H1 (cell line): ENCODE results near the gene SMAD1. TPM values are rescaled to one million over a fixed set of nuclear protein-coding genes. Genes with fewer than 3 reads are reported as not detected.

Experiments
- BACH1 ChIP-seq: IDR thresholded peaks from 2 replicates; pipeline ENCODE4 v1.6.1; 2012; ENCODE audit warnings: low read length, improper control_type of control experiment
- EZH2 ChIP-seq: fragments of 200-600 bp; sonication (generic); IDR thresholded peaks from 2 replicates; pipeline ENCODE4 v1.7.1; 2012; ENCODE audit warnings: low read depth, mild to moderate bottlenecking, moderate library complexity, low read length, inconsistent platforms; ENCODE audit not compliant: severe bottlenecking
- HDAC2 ChIP-seq, 2 experiments: fragments of 300-600 bp in 1 of 2; sonication (generic) in 1 of 2; IDR thresholded peaks; 2 replicates each; pipeline ENCODE4 v1.6.1; 2011 to 2012; ENCODE audit warnings: low read depth in 2 of 2, low read length in 2 of 2, mild to moderate bottlenecking in 2 of 2, moderate library complexity in 2 of 2, borderline replicate concordance in 1 of 2, inconsistent platforms in 1 of 2
- HDAC6 ChIP-seq: IDR thresholded peaks from one replicate; pipeline ENCODE4 v1.7.1; 2012; ENCODE audit warnings: low read depth, mild to moderate bottlenecking, inconsistent platforms, low read length, moderate library complexity
- KDM4A ChIP-seq: IDR thresholded peaks from one replicate; pipeline ENCODE4 v1.7.1; 2012; ENCODE audit warnings: low read depth, mild to moderate bottlenecking, moderate library complexity, low read length, inconsistent platforms; ENCODE audit not compliant: severe bottlenecking
- TEAD4 ChIP-seq: IDR thresholded peaks from 2 replicates; pipeline ENCODE4 v1.6.1; 2012; ENCODE audit warnings: low read depth, low read length, inconsistent platforms, mixed read lengths
- USF2 ChIP-seq: IDR thresholded peaks from 2 replicates; pipeline ENCODE4 v1.6.1; 2011; ENCODE audit warnings: low read length, improper control_type of control experiment
- ZNF274 ChIP-seq: IDR thresholded peaks from 2 replicates; pipeline ENCODE4 v1.7.0; 2012; ENCODE audit warnings: low read length, borderline replicate concordance; ENCODE audit errors: extremely low read depth
- polyA plus RNA-seq, 7 experiments: library from polyadenylated mRNA; depleted of rRNA in 3 of 7; stranded (reverse) in 5 of 7; unstranded in 2 of 7; fragments of >200 nt in 5 of 7; fragments of 200-250 nt in 2 of 7; gene quantifications; 1 replicate in 5 of 7; 2 replicates in 1 of 7; 4 replicates in 1 of 7; pipeline versions ENCODE4 v1.2.1 to v1.2.3, GENCODE V29; 2011 to 2013; ENCODE audit warnings: missing spikeins in 2 of 7, mixed read lengths in 2 of 7
- total RNA-seq: library from RNA; stranded (reverse); fragmentation: NEBNext Ultra II Directional; extraction: Animal tissue kit (Norgen Biotek cat#: 25700); gene quantifications from 2 replicates; pipeline ENCODE4 v1.2.1, GENCODE V29; 2021
- TF ChIP-seq, protein P1 (sequence below): fragments of 300-600 bp; sonication (generic); IDR thresholded peaks from 2 replicates; pipeline ENCODE4 v1.7.1; 2012; ENCODE audit warnings: low read length, moderate library complexity, mild to moderate bottlenecking, inconsistent platforms; ENCODE audit not compliant: insufficient replicate concordance

SMAD1 gene
- total and polyA plus RNA-seq, 2 of the 8 experiments (the other 6 are each of a cell fraction or from before 2014, with no cell fraction given) = 22.6 to 25.3 TPM

- TF ChIP-seq, protein P1, sequence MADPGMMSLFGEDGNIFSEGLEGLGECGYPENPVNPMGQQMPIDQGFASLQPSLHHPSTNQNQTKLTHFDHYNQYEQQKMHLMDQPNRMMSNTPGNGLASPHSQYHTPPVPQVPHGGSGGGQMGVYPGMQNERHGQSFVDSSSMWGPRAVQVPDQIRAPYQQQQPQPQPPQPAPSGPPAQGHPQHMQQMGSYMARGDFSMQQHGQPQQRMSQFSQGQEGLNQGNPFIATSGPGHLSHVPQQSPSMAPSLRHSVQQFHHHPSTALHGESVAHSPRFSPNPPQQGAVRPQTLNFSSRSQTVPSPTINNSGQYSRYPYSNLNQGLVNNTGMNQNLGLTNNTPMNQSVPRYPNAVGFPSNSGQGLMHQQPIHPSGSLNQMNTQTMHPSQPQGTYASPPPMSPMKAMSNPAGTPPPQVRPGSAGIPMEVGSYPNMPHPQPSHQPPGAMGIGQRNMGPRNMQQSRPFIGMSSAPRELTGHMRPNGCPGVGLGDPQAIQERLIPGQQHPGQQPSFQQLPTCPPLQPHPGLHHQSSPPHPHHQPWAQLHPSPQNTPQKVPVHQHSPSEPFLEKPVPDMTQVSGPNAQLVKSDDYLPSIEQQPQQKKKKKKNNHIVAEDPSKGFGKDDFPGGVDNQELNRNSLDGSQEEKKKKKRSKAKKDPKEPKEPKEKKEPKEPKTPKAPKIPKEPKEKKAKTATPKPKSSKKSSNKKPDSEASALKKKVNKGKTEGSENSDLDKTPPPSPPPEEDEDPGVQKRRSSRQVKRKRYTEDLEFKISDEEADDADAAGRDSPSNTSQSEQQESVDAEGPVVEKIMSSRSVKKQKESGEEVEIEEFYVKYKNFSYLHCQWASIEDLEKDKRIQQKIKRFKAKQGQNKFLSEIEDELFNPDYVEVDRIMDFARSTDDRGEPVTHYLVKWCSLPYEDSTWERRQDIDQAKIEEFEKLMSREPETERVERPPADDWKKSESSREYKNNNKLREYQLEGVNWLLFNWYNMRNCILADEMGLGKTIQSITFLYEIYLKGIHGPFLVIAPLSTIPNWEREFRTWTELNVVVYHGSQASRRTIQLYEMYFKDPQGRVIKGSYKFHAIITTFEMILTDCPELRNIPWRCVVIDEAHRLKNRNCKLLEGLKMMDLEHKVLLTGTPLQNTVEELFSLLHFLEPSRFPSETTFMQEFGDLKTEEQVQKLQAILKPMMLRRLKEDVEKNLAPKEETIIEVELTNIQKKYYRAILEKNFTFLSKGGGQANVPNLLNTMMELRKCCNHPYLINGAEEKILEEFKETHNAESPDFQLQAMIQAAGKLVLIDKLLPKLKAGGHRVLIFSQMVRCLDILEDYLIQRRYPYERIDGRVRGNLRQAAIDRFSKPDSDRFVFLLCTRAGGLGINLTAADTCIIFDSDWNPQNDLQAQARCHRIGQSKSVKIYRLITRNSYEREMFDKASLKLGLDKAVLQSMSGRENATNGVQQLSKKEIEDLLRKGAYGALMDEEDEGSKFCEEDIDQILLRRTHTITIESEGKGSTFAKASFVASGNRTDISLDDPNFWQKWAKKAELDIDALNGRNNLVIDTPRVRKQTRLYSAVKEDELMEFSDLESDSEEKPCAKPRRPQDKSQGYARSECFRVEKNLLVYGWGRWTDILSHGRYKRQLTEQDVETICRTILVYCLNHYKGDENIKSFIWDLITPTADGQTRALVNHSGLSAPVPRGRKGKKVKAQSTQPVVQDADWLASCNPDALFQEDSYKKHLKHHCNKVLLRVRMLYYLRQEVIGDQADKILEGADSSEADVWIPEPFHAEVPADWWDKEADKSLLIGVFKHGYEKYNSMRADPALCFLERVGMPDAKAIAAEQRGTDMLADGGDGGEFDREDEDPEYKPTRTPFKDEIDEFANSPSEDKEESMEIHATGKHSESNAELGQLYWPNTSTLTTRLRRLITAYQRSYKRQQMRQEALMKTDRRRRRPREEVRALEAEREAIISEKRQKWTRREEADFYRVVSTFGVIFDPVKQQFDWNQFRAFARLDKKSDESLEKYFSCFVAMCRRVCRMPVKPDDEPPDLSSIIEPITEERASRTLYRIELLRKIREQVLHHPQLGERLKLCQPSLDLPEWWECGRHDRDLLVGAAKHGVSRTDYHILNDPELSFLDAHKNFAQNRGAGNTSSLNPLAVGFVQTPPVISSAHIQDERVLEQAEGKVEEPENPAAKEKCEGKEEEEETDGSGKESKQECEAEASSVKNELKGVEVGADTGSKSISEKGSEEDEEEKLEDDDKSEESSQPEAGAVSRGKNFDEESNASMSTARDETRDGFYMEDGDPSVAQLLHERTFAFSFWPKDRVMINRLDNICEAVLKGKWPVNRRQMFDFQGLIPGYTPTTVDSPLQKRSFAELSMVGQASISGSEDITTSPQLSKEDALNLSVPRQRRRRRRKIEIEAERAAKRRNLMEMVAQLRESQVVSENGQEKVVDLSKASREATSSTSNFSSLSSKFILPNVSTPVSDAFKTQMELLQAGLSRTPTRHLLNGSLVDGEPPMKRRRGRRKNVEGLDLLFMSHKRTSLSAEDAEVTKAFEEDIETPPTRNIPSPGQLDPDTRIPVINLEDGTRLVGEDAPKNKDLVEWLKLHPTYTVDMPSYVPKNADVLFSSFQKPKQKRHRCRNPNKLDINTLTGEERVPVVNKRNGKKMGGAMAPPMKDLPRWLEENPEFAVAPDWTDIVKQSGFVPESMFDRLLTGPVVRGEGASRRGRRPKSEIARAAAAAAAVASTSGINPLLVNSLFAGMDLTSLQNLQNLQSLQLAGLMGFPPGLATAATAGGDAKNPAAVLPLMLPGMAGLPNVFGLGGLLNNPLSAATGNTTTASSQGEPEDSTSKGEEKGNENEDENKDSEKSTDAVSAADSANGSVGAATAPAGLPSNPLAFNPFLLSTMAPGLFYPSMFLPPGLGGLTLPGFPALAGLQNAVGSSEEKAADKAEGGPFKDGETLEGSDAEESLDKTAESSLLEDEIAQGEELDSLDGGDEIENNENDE = no peak
- TF ChIP-seq EZH2 (no peak), HDAC6 (no peak), ZNF274 (no peak), USF2 (no peak), KDM4A (no peak), TEAD4 (no peak), BACH1 (no peak), HDAC2 (IDR thresholded peaks at IDR 0.05; ENCODE audit: borderline replicate concordance in 1 of 2, low read depth in 2 of 2, low read length in 2 of 2) (no peak)
Measured at GRCh38 chr4:145503486-145504072, 21.9 kb downstream of the SMAD1 start (continued).
